Activated CD4-positive, alpha-beta T cell treated with anti-CD3 and anti-CD28 coated beads for 1 hour (primary cell): Measurements from ENCODE around the gene GRIN2C.

ENCODE experiments used
- DNase-seq: peaks from one replicate; pipeline ENCODE4 v3.0.0-alpha.2; 2020

Gene GRIN2C

GRCh38 chr17:74818291-74818938 is 41.3 kb downstream of the GRIN2C start:
- no peak for DNase-seq

- no peak for DNase-seq
These were observed 42.6 kb downstream of the GRIN2C start for GRCh38 chr17:74816905-74817620.

GRCh38 chr17:74815550-74816370 is 43.9 kb downstream of the GRIN2C start:
- DNase-seq = no peak

GRCh38 chr17:74815067-74815466 is 44.6 kb downstream of the GRIN2C start:
- DNase-seq = no peak

- no peak for DNase-seq
These were observed 45.2 kb downstream of the GRIN2C start for GRCh38 chr17:74814453-74814852.

GRCh38 chr17:74812109-74813009 is 47.3 kb downstream of the GRIN2C start:
- no peak for DNase-seq

- no peak for DNase-seq
These were observed 48.8 kb downstream of the GRIN2C start for GRCh38 chr17:74810699-74811485.

- no peak for DNase-seq
These were observed 50.8 kb downstream of the GRIN2C start for GRCh38 chr17:74808714-74809430.

- DNase-seq = no peak
These were observed 51.8 kb downstream of the GRIN2C start for GRCh38 chr17:74807925-74808324.

- DNase-seq = no peak
These were observed 52.2 kb downstream of the GRIN2C start for GRCh38 chr17:74807441-74807840.

- DNase-seq = no peak
These were observed 53.4 kb downstream of the GRIN2C start for GRCh38 chr17:74806334-74806733.

GRCh38 chr17:74805591-74805991 is 54.1 kb downstream of the GRIN2C start:
- DNase-seq = no peak

- DNase-seq = no peak
These were observed 55.0 kb downstream of the GRIN2C start for GRCh38 chr17:74804683-74805082.

- no peak for DNase-seq
These were observed 55.7 kb downstream of the GRIN2C start for GRCh38 chr17:74803971-74804370.

- no peak for DNase-seq
These were observed 56.2 kb downstream of the GRIN2C start for GRCh38 chr17:74803388-74803930.

- DNase-seq = no peak
These were observed 57.8 kb downstream of the GRIN2C start for GRCh38 chr17:74801896-74802295.

GRCh38 chr17:74800531-74800930 is 59.2 kb downstream of the GRIN2C start:
- DNase-seq = no peak

- DNase-seq = no peak
These were observed 60.6 kb downstream of the GRIN2C start for GRCh38 chr17:74799097-74799496.

GRCh38 chr17:74798239-74798707 is 61.4 kb downstream of the GRIN2C start:
- DNase-seq = no peak

GRCh38 chr17:74797824-74798223 is 61.9 kb downstream of the GRIN2C start:
- no peak for DNase-seq

GRCh38 chr17:74796866-74797265 is 62.8 kb downstream of the GRIN2C start:
- no peak for DNase-seq
